IPS-20b (cell line): ENCODE results near the gene MATN3.

Experiments used
- H3K27ac ChIP-seq: one replicate; pipeline ENCODE4 v1.5.1; 2013; ENCODE audit warnings: low read length
- H3K27me3 ChIP-seq: 2 replicates; pipeline ENCODE4 v1.6.1; 2013; ENCODE audit warnings: mild to moderate bottlenecking, low read length, inconsistent platforms; ENCODE audit not compliant: insufficient read depth
- H3K36me3 ChIP-seq: 2 replicates; pipeline ENCODE4 v1.6.1; 2013; ENCODE audit warnings: low read depth, mild to moderate bottlenecking, inconsistent platforms, low read length, moderate library complexity; ENCODE audit not compliant: insufficient read depth
- H3K4me1 ChIP-seq: 2 replicates; pipeline ENCODE4 v1.6.1; 2013; ENCODE audit warnings: mild to moderate bottlenecking, control low read depth, inconsistent platforms, low read length, moderate library complexity; ENCODE audit not compliant: insufficient read depth
- H3K4me3 ChIP-seq: 2 replicates; pipeline ENCODE4 v1.5.1; 2013; ENCODE audit warnings: mild to moderate bottlenecking, low read length, inconsistent platforms
- H3K9ac ChIP-seq: 2 replicates; pipeline ENCODE4 v1.6.1; 2013; ENCODE audit warnings: low read depth, mild to moderate bottlenecking, inconsistent platforms, low read length, moderate library complexity
- H3K9me3 ChIP-seq: 2 replicates; pipeline ENCODE4 v1.6.1; 2013; ENCODE audit warnings: mild to moderate bottlenecking, low read depth, low read length, inconsistent platforms; ENCODE audit not compliant: insufficient read depth

The MATN3 gene

GRCh38 chr2:20016346-20016745, 3.9 kb upstream of the MATN3 start:
- H3K9ac ChIP-seq: no peak overlapping the region
- no peak overlapping the region for H3K4me3 ChIP-seq
- H3K27ac ChIP-seq: no peak overlapping the region
- H3K4me1 ChIP-seq: peaks cover 11% of the 10 kb centered on the region; the same call in 1 of the 2 replicates
- H3K9me3 ChIP-seq: peaks cover 10% of the 10 kb centered on the region
- no peaks in the 10 kb centered on the region for H3K36me3 ChIP-seq
- H3K27me3 ChIP-seq: peaks cover 31% of the 10 kb centered on the region

- Histone ChIP-seq H3K9ac (no peak overlapping the region), H3K9me3 (peaks cover 5% of the 10 kb centered on the region; the same call in 1 of the 2 replicates), H3K4me1 (peaks cover 11% of the 10 kb centered on the region; the same call in 1 of the 2 replicates), H3K36me3 (no peaks in the 10 kb centered on the region), H3K27me3 (peaks cover 38% of the 10 kb centered on the region), H3K27ac (no peak overlapping the region), H3K4me3 (no peak overlapping the region)
Measured at GRCh38 chr2:20015482-20016083, 3.1 kb upstream of the MATN3 start.

GRCh38 chr2:20013126-20013849, 820 bp upstream of the MATN3 start:
- Histone ChIP-seq H3K27ac (no peak overlapping the region), H3K9ac (peak overlapping the region; percentile 27; the same call in 1 of the 2 replicates), H3K4me3 (peak overlapping the region; percentile 61), H3K4me1 (peaks cover 15% of the 10 kb centered on the region; the same call in 1 of the 2 replicates), H3K9me3 (no peaks in the 10 kb centered on the region), H3K27me3 (peaks cover 44% of the 10 kb centered on the region), H3K36me3 (no peaks in the 10 kb centered on the region)

- H3K4me1 ChIP-seq: peaks cover 15% of the 10 kb centered on the region; the same call in 1 of the 2 replicates
- no peaks in the 10 kb centered on the region for H3K9me3 ChIP-seq
- H3K27me3 ChIP-seq: peaks cover 44% of the 10 kb centered on the region
- no peaks in the 10 kb centered on the region for H3K36me3 ChIP-seq
- no peak overlapping the region for H3K27ac ChIP-seq
- peak overlapping the region; percentile 66; the same call in 1 of the 2 replicates for H3K9ac ChIP-seq
- H3K4me3 ChIP-seq: peak overlapping the region; percentile 61
Measured at GRCh38 chr2:20012032-20012281, 511 bp downstream of the MATN3 start.

GRCh38 chr2:20011276-20012031, 1.0 kb downstream of the MATN3 start:
- no peaks in the 10 kb centered on the region for H3K36me3 ChIP-seq
- H3K4me3 ChIP-seq: peak overlapping the region; percentile 61
- peak overlapping the region; percentile 66; the same call in 1 of the 2 replicates for H3K9ac ChIP-seq

GRCh38 chr2:20008703-20009102, 3.8 kb downstream of the MATN3 start:
- H3K27ac ChIP-seq: no peak overlapping the region

More at GRCh38 chr2:20011276-20012031, 1.0 kb downstream of the MATN3 start:
- Histone ChIP-seq H3K27ac (no peak overlapping the region), H3K9me3 (no peaks in the 10 kb centered on the region), H3K27me3 (peaks cover 44% of the 10 kb centered on the region), H3K4me1 (peaks cover 15% of the 10 kb centered on the region; the same call in 1 of the 2 replicates)

GRCh38 chr2:20005891-20006470, 6.5 kb downstream of the MATN3 start:
- Histone ChIP-seq H3K36me3 (no peaks in the 10 kb centered on the region), H3K27ac (no peak overlapping the region), H3K9ac (no peak overlapping the region), H3K9me3 (no peaks in the 10 kb centered on the region), H3K4me3 (no peak overlapping the region), H3K27me3 (peaks cover 10% of the 10 kb centered on the region), H3K4me1 (peaks cover 4% of the 10 kb centered on the region; the same call in 1 of the 2 replicates)

More at GRCh38 chr2:20008703-20009102, 3.8 kb downstream of the MATN3 start:
- Histone ChIP-seq H3K27me3 (peaks cover 34% of the 10 kb centered on the region), H3K9me3 (no peaks in the 10 kb centered on the region), H3K4me3 (no peak overlapping the region), H3K4me1 (peaks cover 13% of the 10 kb centered on the region; the same call in 1 of the 2 replicates), H3K36me3 (no peaks in the 10 kb centered on the region), H3K9ac (0 out of 2 replicates have a peak overlapping the region, but pooled peaks have one; percentile 39)

GRCh38 chr2:20005067-20005627, 7.3 kb downstream of the MATN3 start:
- no peak overlapping the region for H3K4me3 ChIP-seq
- H3K27ac ChIP-seq: no peak overlapping the region
- peaks cover 1% of the 10 kb centered on the region for H3K27me3 ChIP-seq
- peaks cover 4% of the 10 kb centered on the region; the same call in 1 of the 2 replicates for H3K4me1 ChIP-seq
- H3K9ac ChIP-seq: no peak overlapping the region
- no peaks in the 10 kb centered on the region for H3K9me3 ChIP-seq
- H3K36me3 ChIP-seq: no peaks in the 10 kb centered on the region

GRCh38 chr2:20001361-20001863, 11.1 kb downstream of the MATN3 start:
- Histone ChIP-seq H3K4me3 (no peak overlapping the region), H3K4me1 (no peaks in the 10 kb centered on the region), H3K9ac (no peak overlapping the region), H3K9me3 (no peaks in the 10 kb centered on the region), H3K27ac (no peak overlapping the region), H3K27me3 (no peaks in the 10 kb centered on the region), H3K36me3 (no peaks in the 10 kb centered on the region)

GRCh38 chr2:19993731-19994130, 18.7 kb downstream of the MATN3 start:
- Histone ChIP-seq H3K9me3 (no peaks in the 10 kb centered on the region), H3K9ac (no peak overlapping the region), H3K27me3 (no peaks in the 10 kb centered on the region), H3K4me1 (peaks cover 6% of the 10 kb centered on the region; the same call in 1 of the 2 replicates), H3K27ac (no peak overlapping the region), H3K4me3 (no peak overlapping the region), H3K36me3 (no peaks in the 10 kb centered on the region)

GRCh38 chr2:19991895-19992294, 20.6 kb downstream of the MATN3 start:
- H3K27ac ChIP-seq: no peak overlapping the region
- peaks cover 6% of the 10 kb centered on the region; the same call in 1 of the 2 replicates for H3K4me1 ChIP-seq
- H3K4me3 ChIP-seq: no peak overlapping the region
- H3K27me3 ChIP-seq: no peaks in the 10 kb centered on the region
- no peaks in the 10 kb centered on the region for H3K9me3 ChIP-seq
- H3K36me3 ChIP-seq: peaks cover 4% of the 10 kb centered on the region; the same call in 1 of the 2 replicates
- no peak overlapping the region for H3K9ac ChIP-seq
